ENCODE measurements around the gene MGAT4C. TPM values are rescaled to one million over a fixed set of nuclear protein-coding genes. Genes with fewer than 3 reads are reported as not detected.

The MGAT4C gene
- total RNA-seq, 4 donors from 2014 or later = 0.16 TPM; not detected in 3

DNA sequence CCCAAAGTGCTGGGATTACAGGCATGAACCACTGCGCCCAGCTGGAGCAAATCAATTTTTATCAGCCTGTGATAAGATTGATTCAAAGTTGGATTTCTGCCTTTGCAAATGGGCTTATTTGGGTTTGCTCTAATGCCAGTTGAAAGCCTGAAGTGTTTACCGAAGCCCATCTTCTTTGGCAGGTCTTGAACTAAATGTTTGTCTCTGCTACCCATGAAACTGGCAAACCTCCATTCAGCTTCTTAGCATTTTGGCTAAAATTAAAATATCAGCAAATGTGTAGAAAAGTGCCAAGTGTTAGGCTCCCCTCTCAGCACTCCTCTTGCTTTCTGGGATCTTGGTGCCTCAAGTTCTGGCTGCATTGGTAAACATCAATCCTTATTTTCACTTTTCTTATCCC is 61.5 kb downstream of the MGAT4C start:
- no peak for TF ChIP-seq CTCF (IDR thresholded peaks at IDR 0.05; ENCODE audit: low read depth)

GRCh38 chr12:86193931-86194330 is 62.3 kb downstream of the MGAT4C start:
- TF ChIP-seq CTCF (IDR thresholded peaks at IDR 0.05; ENCODE audit: low read depth) = no peak

GRCh38 chr12:86188226-86188625 is 68.0 kb downstream of the MGAT4C start:
- no peak for TF ChIP-seq CTCF (IDR thresholded peaks at IDR 0.05; ENCODE audit: low read depth)

GRCh38 chr12:86186449-86186848 is 69.7 kb downstream of the MGAT4C start:
- TF ChIP-seq CTCF (IDR thresholded peaks at IDR 0.05; ENCODE audit: low read depth) = no peak

GRCh38 chr12:86179855-86180254 is 76.3 kb downstream of the MGAT4C start:
- TF ChIP-seq CTCF (IDR thresholded peaks at IDR 0.05; ENCODE audit: low read depth) = no peak

- TF ChIP-seq CTCF (IDR thresholded peaks at IDR 0.05; ENCODE audit: low read depth) = no peak
These were observed 82.0 kb downstream of the MGAT4C start for GRCh38 chr12:86174188-86174587.

DNA sequence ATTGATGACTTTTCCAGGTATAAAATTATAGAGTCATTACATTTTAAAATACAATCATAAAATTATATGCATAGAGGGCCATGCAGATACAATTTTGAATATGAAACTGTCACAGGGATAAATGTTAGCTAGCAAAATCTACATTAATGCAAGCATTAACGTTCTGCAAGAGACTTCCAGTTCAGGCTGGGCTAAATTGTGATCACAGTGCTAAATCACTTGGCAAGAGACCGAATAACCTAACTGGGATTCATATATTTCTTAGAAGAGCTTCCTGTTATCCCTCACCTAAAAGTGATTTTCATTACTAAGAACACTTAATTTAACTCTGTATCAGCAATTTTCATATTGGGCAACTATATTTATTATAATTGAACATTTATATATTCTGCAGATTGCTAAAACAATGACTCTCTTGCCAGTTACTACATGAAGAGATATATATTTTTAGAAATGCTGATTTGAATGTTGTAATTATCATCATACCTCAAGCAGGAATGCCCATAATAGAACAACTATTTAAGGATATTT is 83.2 kb downstream of the MGAT4C start:
- TF ChIP-seq CTCF (IDR thresholded peaks at IDR 0.05; ENCODE audit: low read depth) = no peak
